Measurements from ENCODE around the gene CD80.

- TF ChIP-seq CTCF (IDR thresholded peaks at IDR 0.05; ENCODE audit: low read depth, low read length, poor library complexity, severe bottlenecking), result no peak
- no peak for TF ChIP-seq EZH2phosphoT487 (IDR thresholded peaks at IDR 0.05; ENCODE audit: borderline replicate concordance, low read length)
These were observed 36.4 kb upstream of the CD80 start for GRCh38 chr3:119595639-119596334.

Data from DOHH2 (cell line).